ENCODE results near the gene PPWD1. TPM values are rescaled to one million over a fixed set of nuclear protein-coding genes. Genes with fewer than 3 reads are reported as not detected.

Gene PPWD1
- total RNA-seq (ENCODE audit: low replicate concordance): 60.2 and 89.9 TPM in 2 replicates

- Mint-ChIP-seq H3K36me3 (no peaks in the 10 kb centered on the region), H3K9me3 (no peaks in the 10 kb centered on the region), H3K4me3 (peak within 1 kb of the TSS; percentile 98), H3K27me3 (ENCODE audit: insufficient read depth, low read depth) (peaks cover 3% of the 10 kb centered on the region), H3K27ac (peak within 1 kb of the TSS; percentile 99), H3K4me1 (peaks cover 22% of the 10 kb centered on the region)
- Histone ChIP-seq H3K4me3 (peak within 1 kb of the TSS; percentile 89), H3K4me1 (peaks cover 23% of the 10 kb centered on the region), H3K27me3 (no peaks in the 10 kb centered on the region), H3F3A (ENCODE audit: low read depth) (peaks cover 6% of the 10 kb centered on the region), H4K20me1 (ENCODE audit: low read depth) (no peaks in the 10 kb centered on the region), H2AFZ (replicated peaks) (peak within 1 kb of the TSS; percentile 97), H3K9me3 (ENCODE audit: low read depth) (no peaks in the 10 kb centered on the region), H3K4me2 (peak within 1 kb of the TSS; percentile 98), H3K79me2 (ENCODE audit: low read depth) (peaks cover 94% of the 10 kb centered on the region), H3K36me3 (peaks cover 13% of the 10 kb centered on the region), H3K9ac (peak within 1 kb of the TSS; percentile 95), H3K27ac (peak within 1 kb of the TSS; percentile 97)
- DNase-seq (ENCODE audit: low spot score): peak; percentile 98
- TF ChIP-seq EZH2 (IDR thresholded peaks at IDR 0.05) (no peak), EZH2phosphoT487 (IDR thresholded peaks at IDR 0.05) (no peak)
- TF ChIP-seq, protein P1, sequence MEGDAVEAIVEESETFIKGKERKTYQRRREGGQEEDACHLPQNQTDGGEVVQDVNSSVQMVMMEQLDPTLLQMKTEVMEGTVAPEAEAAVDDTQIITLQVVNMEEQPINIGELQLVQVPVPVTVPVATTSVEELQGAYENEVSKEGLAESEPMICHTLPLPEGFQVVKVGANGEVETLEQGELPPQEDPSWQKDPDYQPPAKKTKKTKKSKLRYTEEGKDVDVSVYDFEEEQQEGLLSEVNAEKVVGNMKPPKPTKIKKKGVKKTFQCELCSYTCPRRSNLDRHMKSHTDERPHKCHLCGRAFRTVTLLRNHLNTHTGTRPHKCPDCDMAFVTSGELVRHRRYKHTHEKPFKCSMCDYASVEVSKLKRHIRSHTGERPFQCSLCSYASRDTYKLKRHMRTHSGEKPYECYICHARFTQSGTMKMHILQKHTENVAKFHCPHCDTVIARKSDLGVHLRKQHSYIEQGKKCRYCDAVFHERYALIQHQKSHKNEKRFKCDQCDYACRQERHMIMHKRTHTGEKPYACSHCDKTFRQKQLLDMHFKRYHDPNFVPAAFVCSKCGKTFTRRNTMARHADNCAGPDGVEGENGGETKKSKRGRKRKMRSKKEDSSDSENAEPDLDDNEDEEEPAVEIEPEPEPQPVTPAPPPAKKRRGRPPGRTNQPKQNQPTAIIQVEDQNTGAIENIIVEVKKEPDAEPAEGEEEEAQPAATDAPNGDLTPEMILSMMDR (IDR thresholded peaks at IDR 0.05): no peak
Measured at GRCh38 chr5:65562731-65563701, at the start of gene PPWD1, which contains the start of gene CENPK. Gene PPWD1, plus strand, starts transcription at chr5:65563296. Its CDS starts 15 bp downstream, at chr5:65563311. Gene CENPK, minus strand, starts transcription at chr5:65563168. Its CDS starts 8,261 bp downstream, at chr5:65554907.

- H3K27ac Mint-ChIP-seq: no peak overlapping the region
- Histone ChIP-seq H3K36me3 (peaks cover 3% of the 10 kb centered on the region), H3K27ac (no peak overlapping the region), H3K79me2 (ENCODE audit: low read depth) (no peaks in the 10 kb centered on the region), H3K9ac (no peak overlapping the region), H3K27me3 (no peaks in the 10 kb centered on the region), H4K20me1 (ENCODE audit: low read depth) (no peaks in the 10 kb centered on the region), H3K4me3 (no peak overlapping the region), H2AFZ (replicated peaks) (no peak overlapping the region), H3K9me3 (ENCODE audit: low read depth) (no peaks in the 10 kb centered on the region), H3F3A (ENCODE audit: low read depth) (no peaks in the 10 kb centered on the region), H3K4me1 (no peaks in the 10 kb centered on the region), H3K4me2 (no peak overlapping the region)
- peaks cover 3% of the 10 kb centered on the region for H3K27me3 Mint-ChIP-seq (ENCODE audit: insufficient read depth, low read depth)
- H3K9me3 Mint-ChIP-seq: no peaks in the 10 kb centered on the region
- DNase-seq (ENCODE audit: low spot score): no peak
- no peak overlapping the region for H3K4me3 Mint-ChIP-seq
- TF ChIP-seq EZH2 (IDR thresholded peaks at IDR 0.05): no peak
- TF ChIP-seq, protein P1 (IDR thresholded peaks at IDR 0.05): no peak
- TF ChIP-seq EZH2phosphoT487 (IDR thresholded peaks at IDR 0.05): no peak
- peaks cover 3% of the 10 kb centered on the region for H3K36me3 Mint-ChIP-seq
- no peaks in the 10 kb centered on the region for H3K4me1 Mint-ChIP-seq
Measured at GRCh38 chr5:65525726-65526125, 37.4 kb upstream of the PPWD1 start.

DNA sequence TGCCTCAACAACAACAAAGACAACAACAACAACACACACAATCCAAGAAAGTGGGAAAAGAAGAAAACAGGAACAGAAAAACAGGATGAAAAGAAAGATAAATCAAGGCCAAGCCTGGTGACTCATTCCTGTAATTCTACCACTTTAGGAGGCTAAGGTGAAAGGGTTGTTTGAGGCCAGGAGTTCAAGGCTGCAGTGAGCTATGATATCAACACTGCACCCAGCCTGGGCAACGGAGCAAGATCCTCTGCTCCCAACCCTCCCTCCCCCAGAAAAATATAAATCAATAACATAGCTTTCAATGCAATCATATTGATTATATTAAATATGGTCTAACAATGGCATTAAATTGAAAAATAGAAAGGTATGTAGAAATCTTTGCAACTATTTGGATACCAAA is 32.2 kb upstream of the PPWD1 start:
- H3K79me2 ChIP-seq (ENCODE audit: low read depth): no peaks in the 10 kb centered on the region
- no peaks in the 10 kb centered on the region for H3K9me3 Mint-ChIP-seq
- no peaks in the 10 kb centered on the region for H3K4me1 Mint-ChIP-seq
- TF ChIP-seq, protein P1 (IDR thresholded peaks at IDR 0.05): no peak
- TF ChIP-seq EZH2phosphoT487 (IDR thresholded peaks at IDR 0.05): no peak
- no peak for TF ChIP-seq EZH2 (IDR thresholded peaks at IDR 0.05)
- H3K4me1 ChIP-seq: no peaks in the 10 kb centered on the region
- H3K27ac ChIP-seq: no peak overlapping the region
- no peak overlapping the region for H3K4me3 Mint-ChIP-seq
- H3K4me3 ChIP-seq: no peak overlapping the region
- no peak overlapping the region for H3K27ac Mint-ChIP-seq
- DNase-seq (ENCODE audit: low spot score): no peak
- H3K27me3 ChIP-seq: no peaks in the 10 kb centered on the region
- H3K9me3 ChIP-seq (ENCODE audit: low read depth): no peaks in the 10 kb centered on the region
- no peaks in the 10 kb centered on the region for H3K36me3 ChIP-seq
- H3F3A ChIP-seq (ENCODE audit: low read depth): no peaks in the 10 kb centered on the region
- no peak overlapping the region for H2AFZ ChIP-seq (replicated peaks)
- no peak overlapping the region for H3K4me2 ChIP-seq
- no peak overlapping the region for H3K9ac ChIP-seq
- no peaks in the 10 kb centered on the region for H3K27me3 Mint-ChIP-seq (ENCODE audit: insufficient read depth, low read depth)
- peaks cover 3% of the 10 kb centered on the region for H3K36me3 Mint-ChIP-seq
- no peaks in the 10 kb centered on the region for H4K20me1 ChIP-seq (ENCODE audit: low read depth)

Measured in neural progenitor cell (in vitro differentiated cells).